ENCODE data around the gene MAP4K4. TPM values are rescaled to one million over a fixed set of nuclear protein-coding genes. Genes with fewer than 3 reads are reported as not detected.

Gene MAP4K4
- total RNA-seq, 1 experiment from 2014 or later: 132 TPM

DNA sequence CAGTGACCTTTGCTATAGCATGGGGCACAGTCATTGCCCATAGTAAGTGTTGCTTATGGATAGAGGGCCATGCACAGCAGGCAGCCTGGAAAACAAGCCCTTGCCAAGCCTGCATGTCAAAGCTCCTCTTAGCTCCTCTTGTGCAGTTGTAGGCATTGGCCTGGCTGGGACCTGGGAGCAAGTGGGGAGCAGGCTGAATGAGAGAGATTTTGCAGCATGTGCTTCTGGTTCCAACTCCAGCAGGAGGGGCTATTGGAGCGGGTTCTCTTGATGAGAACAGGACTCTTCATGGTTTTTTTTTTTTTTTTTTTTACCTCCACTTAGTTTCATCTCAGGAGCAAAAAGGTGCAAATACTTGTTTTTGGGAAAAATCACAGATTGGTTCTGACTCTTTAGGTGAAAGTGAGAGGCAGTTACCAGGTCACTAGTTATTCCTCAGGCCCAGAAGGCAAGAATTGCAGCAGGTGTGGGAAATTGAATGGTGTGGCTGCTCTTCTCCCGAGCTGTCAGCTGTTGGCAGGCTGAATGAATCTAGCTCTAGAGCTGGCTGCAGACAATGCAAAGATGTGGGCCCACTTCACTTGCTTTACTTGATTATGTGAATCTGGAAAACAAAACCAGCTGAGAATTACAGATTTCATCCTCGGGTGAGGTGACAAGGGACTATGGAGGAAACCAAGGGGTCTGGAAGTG is 95.9 kb downstream of the MAP4K4 start:
- H3K79me1 ChIP-seq (ENCODE audit: insufficient read depth, low read depth, low read length, poor library complexity, severe bottlenecking): no peaks in the 10 kb centered on the region

More for the DNA sequence above, 95.9 kb downstream of the MAP4K4 start:
- Histone ChIP-seq H3K14ac (ENCODE audit: insufficient read depth, low read length) (no peak overlapping the region), H2BK15ac (ENCODE audit: low read depth, low read length) (no peak overlapping the region), H3K27me3 (ENCODE audit: insufficient read depth, low read length) (no peaks in the 10 kb centered on the region), H2AFZ (ENCODE audit: low read length) (no peak overlapping the region), H4K20me1 (ENCODE audit: control insufficient read depth, insufficient read depth, insufficient read length) (no peaks in the 10 kb centered on the region), H3K4me1 (ENCODE audit: insufficient read depth, low read length) (peaks cover 3% of the 10 kb centered on the region; the same call in 1 of the 2 replicates), H2BK120ac (ENCODE audit: low read depth, low read length, poor library complexity, severe bottlenecking) (no peak overlapping the region), H3K18ac (ENCODE audit: insufficient read length, low read depth, low read length) (no peak overlapping the region), H4K8ac (replicated peaks; ENCODE audit: insufficient read length, low read depth, low read length) (no peak overlapping the region), H4K91ac (ENCODE audit: insufficient read length, low read depth, low read length) (no peak overlapping the region), H2BK5ac (ENCODE audit: insufficient read length, low read length) (no peak overlapping the region), H3K9me3 (ENCODE audit: control insufficient read depth, low read depth, low read length) (no peaks in the 10 kb centered on the region), H3K9ac (ENCODE audit: extremely low read depth, insufficient read length, low read length) (no peak overlapping the region), H2AK5ac (ENCODE audit: insufficient read length, low read length) (no peak overlapping the region), H3K79me2 (ENCODE audit: insufficient read depth, low read length) (peaks cover 15% of the 10 kb centered on the region; the same call in 1 of the 2 replicates), H3K4ac (ENCODE audit: low read depth, low read length) (no peak overlapping the region), H3K27ac (ENCODE audit: insufficient read length, low read depth, low read length) (no peak overlapping the region), H3K4me2 (ENCODE audit: insufficient read depth, insufficient read length, low read length) (no peak overlapping the region), H3K56ac (ENCODE audit: insufficient read length, low read depth, low read length) (no peak overlapping the region), H3K23me2 (ENCODE audit: insufficient read length, low read depth, low read length, poor library complexity, severe bottlenecking) (no peaks in the 10 kb centered on the region), H2BK20ac (ENCODE audit: low read depth, low read length, poor library complexity, severe bottlenecking) (no peak overlapping the region), H2BK12ac (ENCODE audit: insufficient read length, low read depth, low read length) (no peak overlapping the region), H3K23ac (ENCODE audit: insufficient read length, low read depth, low read length) (no peak overlapping the region), H4K5ac (ENCODE audit: insufficient read length, low read depth, low read length) (no peak overlapping the region), H3T11ph (ENCODE audit: low read length) (no peak overlapping the region)
- Mint-ChIP-seq H3K4me1 (peaks cover 16 to 32% of the 10 kb centered on the region in 2 experiments), H3K4me3 (no peak overlapping the region), H3K9me3 (no peaks in the 10 kb centered on the region), H3K27ac (peak overlapping the region in 1 of 3 experiments; percentile 64; a peak in 2 of 7 replicates), H3K27me3 (ENCODE audit: low read depth) (no peaks in the 10 kb centered on the region), H3K36me3 (ENCODE audit: insufficient read depth in 1 of 3, low read depth in 3 of 3) (peaks cover 0 to 13% (median 5%) of the 10 kb centered on the region in 3 experiments; a peak in 5 of 7 replicates)
- DNase-seq: peak; percentile 81
- WGBS (ENCODE audit: extremely low coverage, insufficient read length, low lambda C conversion rate): no CpG with 5 or more reads among the region's 3 CpGs
- TF ChIP-seq, protein P1, sequence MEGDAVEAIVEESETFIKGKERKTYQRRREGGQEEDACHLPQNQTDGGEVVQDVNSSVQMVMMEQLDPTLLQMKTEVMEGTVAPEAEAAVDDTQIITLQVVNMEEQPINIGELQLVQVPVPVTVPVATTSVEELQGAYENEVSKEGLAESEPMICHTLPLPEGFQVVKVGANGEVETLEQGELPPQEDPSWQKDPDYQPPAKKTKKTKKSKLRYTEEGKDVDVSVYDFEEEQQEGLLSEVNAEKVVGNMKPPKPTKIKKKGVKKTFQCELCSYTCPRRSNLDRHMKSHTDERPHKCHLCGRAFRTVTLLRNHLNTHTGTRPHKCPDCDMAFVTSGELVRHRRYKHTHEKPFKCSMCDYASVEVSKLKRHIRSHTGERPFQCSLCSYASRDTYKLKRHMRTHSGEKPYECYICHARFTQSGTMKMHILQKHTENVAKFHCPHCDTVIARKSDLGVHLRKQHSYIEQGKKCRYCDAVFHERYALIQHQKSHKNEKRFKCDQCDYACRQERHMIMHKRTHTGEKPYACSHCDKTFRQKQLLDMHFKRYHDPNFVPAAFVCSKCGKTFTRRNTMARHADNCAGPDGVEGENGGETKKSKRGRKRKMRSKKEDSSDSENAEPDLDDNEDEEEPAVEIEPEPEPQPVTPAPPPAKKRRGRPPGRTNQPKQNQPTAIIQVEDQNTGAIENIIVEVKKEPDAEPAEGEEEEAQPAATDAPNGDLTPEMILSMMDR (conservative IDR thresholded peaks at IDR 0.05): peak; percentile 62

Measured in H9 (cell line).